Neuronal stem cell (in vitro differentiated cells): ENCODE data around the gene GALM.
A peak's percentile ranks its signal among the peaks of the same experiment; 100 is the strongest.

Experiments
- DNase-seq: peaks from one replicate; pipeline ENCODE4 v3.0.0-alpha.2; 2013; ENCODE audit warnings: low spot score
- H2AFZ ChIP-seq: one replicate; pipeline ENCODE4 v1.6.1; 2013; ENCODE audit warnings: mild to moderate bottlenecking, low read length, inconsistent platforms
- H2AK5ac ChIP-seq: 2 replicates; pipeline ENCODE4 v1.6.1; 2013; ENCODE audit warnings: low read depth, mild to moderate bottlenecking, inconsistent platforms, low read length, moderate library complexity, mixed read lengths
- H2BK120ac ChIP-seq: 2 replicates; pipeline ENCODE4 v1.6.1; 2013; ENCODE audit warnings: low read depth, mild to moderate bottlenecking, inconsistent platforms, low read length, moderate library complexity, mixed read lengths
- H2BK12ac ChIP-seq: one replicate; pipeline ENCODE4 v1.6.1; 2013; ENCODE audit warnings: low read length, inconsistent platforms
- H2BK15ac ChIP-seq: 2 replicates; pipeline ENCODE4 v1.6.1; 2013; ENCODE audit warnings: mild to moderate bottlenecking, low read length, inconsistent platforms, mixed read lengths
- H2BK5ac ChIP-seq: one replicate; pipeline ENCODE4 v1.6.1; 2013; ENCODE audit warnings: inconsistent platforms, mild to moderate bottlenecking, low read length, moderate library complexity
- H3K14ac ChIP-seq: one replicate; pipeline ENCODE4 v1.6.1; 2013; ENCODE audit warnings: low read length, inconsistent platforms
- H3K18ac ChIP-seq: 2 replicates; pipeline ENCODE4 v1.6.1; 2013; ENCODE audit warnings: low read length, inconsistent platforms
- H3K23ac ChIP-seq: 2 replicates; pipeline ENCODE4 v1.6.1; 2013; ENCODE audit warnings: low read depth, mild to moderate bottlenecking, mixed read lengths, low read length, inconsistent platforms; ENCODE audit not compliant: poor library complexity
- H3K27ac ChIP-seq: replicated peaks from 3 replicates; pipeline ENCODE4 v1.5.1; 2013; ENCODE audit warnings: low read length, inconsistent platforms
- H3K27me3 ChIP-seq, 3 experiments: 2 replicates each; pipeline ENCODE4 v1.6.1; 2013; ENCODE audit warnings: low read length in 3 of 3, mild to moderate bottlenecking in 2 of 3, inconsistent platforms in 1 of 3, low read depth in 1 of 3, mixed read lengths in 1 of 3, moderate library complexity in 1 of 3; ENCODE audit not compliant: control insufficient read depth in 3 of 3, insufficient read depth in 3 of 3
- H3K36me3 ChIP-seq, 2 donors: replicated peaks in 1 of 2; 2 replicates each; pipeline ENCODE4 v1.6.1; 2013; ENCODE audit warnings: low read length in 2 of 2; ENCODE audit not compliant: control insufficient read depth in 2 of 2, insufficient read depth in 2 of 2
- H3K4ac ChIP-seq: 2 replicates; pipeline ENCODE4 v1.6.1; 2013; ENCODE audit warnings: inconsistent platforms, mild to moderate bottlenecking, low read length, moderate library complexity
- H3K4me1 ChIP-seq, 2 donors: 1 replicate in 1 of 2; 2 replicates in 1 of 2; pipeline ENCODE4 v1.6.1; 2013; ENCODE audit warnings: low read length in 2 of 2, low read depth in 1 of 2; ENCODE audit not compliant: control insufficient read depth in 2 of 2, insufficient read depth in 1 of 2
- H3K4me2 ChIP-seq: one replicate; pipeline ENCODE4 v1.6.1; 2013; ENCODE audit warnings: mild to moderate bottlenecking, low read length, inconsistent platforms; ENCODE audit not compliant: insufficient read depth, poor library complexity, severe bottlenecking
- H3K4me3 ChIP-seq, 2 donors: 2 replicates each; pipeline ENCODE4 v1.5.1; 2013; ENCODE audit warnings: low read length in 2 of 2, mild to moderate bottlenecking in 2 of 2, inconsistent platforms in 1 of 2, moderate library complexity in 1 of 2
- H3K79me1 ChIP-seq: one replicate; pipeline ENCODE4 v1.6.1; 2013; ENCODE audit warnings: low read depth, mild to moderate bottlenecking, inconsistent platforms, low read length, moderate library complexity
- H3K9ac ChIP-seq: one replicate; pipeline ENCODE4 v1.6.1; 2013; ENCODE audit warnings: mild to moderate bottlenecking, low read depth, low read length, inconsistent platforms; ENCODE audit not compliant: poor library complexity
- H3K9me3 ChIP-seq, 2 donors: replicated peaks in 1 of 2; 2 replicates each; pipeline versions ENCODE3 to v1.6.1; 2013; ENCODE audit warnings: low read length in 2 of 2, mild to moderate bottlenecking in 2 of 2, inconsistent platforms in 1 of 2, low read depth in 1 of 2, mixed read lengths in 1 of 2, moderate library complexity in 1 of 2; ENCODE audit not compliant: control insufficient read depth in 2 of 2, insufficient read depth in 1 of 2
- H4K8ac ChIP-seq: one replicate; pipeline ENCODE4 v1.6.1; 2013; ENCODE audit warnings: low read depth, mild to moderate bottlenecking, inconsistent platforms, low read length, moderate library complexity
- H4K91ac ChIP-seq: one replicate; pipeline ENCODE4 v1.6.1; 2013; ENCODE audit warnings: low read length, low read depth, mild to moderate bottlenecking, inconsistent platforms; ENCODE audit not compliant: poor library complexity
- WGBS, 2 donors: extraction: QIAGEN DNeasy Blood & Tissue Kit; methylation state at CpG; one replicate each; pipeline ENCODE4 v1.1.7; 2013; ENCODE audit warnings: missing lambda C conversion rate in 2 of 2, mixed read lengths in 1 of 2; ENCODE audit not compliant: insufficient read length in 2 of 2, insufficient replicate concordance in 1 of 2; ENCODE audit errors: extremely low coverage in 2 of 2; 5-methylcytosine and 5-hydroxymethylcytosine counted together

The GALM gene

GRCh38 chr2:38690499-38691420 is 24.8 kb downstream of the GALM start:
- Histone ChIP-seq H2BK5ac (no peak overlapping the region), H2BK12ac (no peak overlapping the region), H2BK120ac (no peak overlapping the region), H3K4me2 (no peak overlapping the region), H3K9ac (no peak overlapping the region), H3K4me3 (no peak overlapping the region), H3K14ac (no peak overlapping the region), H3K79me1 (no peaks in the 10 kb centered on the region), H2BK15ac (no peak overlapping the region), H3K18ac (no peak overlapping the region), H3K23ac (no peak overlapping the region), H4K8ac (no peak overlapping the region), H2AFZ (no peak overlapping the region), H3K27me3 (no peaks in the 10 kb centered on the region), H3K4me1 (no peaks in the 10 kb centered on the region), H3K36me3 (peaks cover 0 to 13% of the 10 kb centered on the region in 2 donors), H3K9me3 (no peaks in the 10 kb centered on the region), H3K27ac (no peak overlapping the region), H4K91ac (no peak overlapping the region), H2AK5ac (no peak overlapping the region), H3K4ac (no peak overlapping the region)
- no CpG with 5 or more reads among the region's 8 CpGs for WGBS, 2 donors
- no peak for DNase-seq

- no peak overlapping the region for H3K4me2 ChIP-seq
- H3K79me1 ChIP-seq: no peaks in the 10 kb centered on the region
- H3K27me3 ChIP-seq: no peaks in the 10 kb centered on the region
- H4K91ac ChIP-seq: no peak overlapping the region
- H3K9me3 ChIP-seq: no peaks in the 10 kb centered on the region
- no peak overlapping the region for H3K14ac ChIP-seq
- H3K4me1 ChIP-seq: no peaks in the 10 kb centered on the region
- H2AFZ ChIP-seq: no peak overlapping the region
- H3K4ac ChIP-seq: no peak overlapping the region
- H2BK15ac ChIP-seq: no peak overlapping the region
- no peak overlapping the region for H3K23ac ChIP-seq
- H3K9ac ChIP-seq: no peak overlapping the region
- no peak overlapping the region for H2AK5ac ChIP-seq
- WGBS, 2 donors: no CpG with 5 or more reads among the region's 2 CpGs
- no peak for DNase-seq
- H2BK12ac ChIP-seq: no peak overlapping the region
- no peak overlapping the region for H3K4me3 ChIP-seq
- H4K8ac ChIP-seq: no peak overlapping the region
- H3K18ac ChIP-seq: no peak overlapping the region
- no peak overlapping the region for H3K27ac ChIP-seq
- H3K36me3 ChIP-seq: peaks cover 0 to 7% of the 10 kb centered on the region in 2 donors
- H2BK5ac ChIP-seq: no peak overlapping the region
- no peak overlapping the region for H2BK120ac ChIP-seq
These were observed 26.1 kb downstream of the GALM start for GRCh38 chr2:38691994-38692393.

- Histone ChIP-seq H2BK5ac (peak overlapping the region; percentile 5), H2BK15ac (no peak overlapping the region), H3K4me1 (no peaks in the 10 kb centered on the region), H3K9ac (no peak overlapping the region), H2AFZ (no peak overlapping the region), H3K36me3 (peaks cover 0 to 7% of the 10 kb centered on the region in 2 donors), H3K23ac (no peak overlapping the region), H3K79me1 (no peaks in the 10 kb centered on the region), H3K4ac (no peak overlapping the region), H3K18ac (no peak overlapping the region), H4K91ac (no peak overlapping the region), H3K27ac (no peak overlapping the region), H3K14ac (no peak overlapping the region), H3K4me2 (no peak overlapping the region), H2AK5ac (no peak overlapping the region), H2BK12ac (no peak overlapping the region), H3K4me3 (no peak overlapping the region), H3K27me3 (no peaks in the 10 kb centered on the region), H3K9me3 (no peaks in the 10 kb centered on the region), H4K8ac (no peak overlapping the region), H2BK120ac (no peak overlapping the region)
- DNase-seq: no peak
- no CpG with 5 or more reads among the region's 8 CpGs for WGBS, 2 donors
These were observed 26.9 kb downstream of the GALM start for GRCh38 chr2:38692636-38693318.

- no peak overlapping the region for H3K4ac ChIP-seq
- H3K27me3 ChIP-seq: no peaks in the 10 kb centered on the region
- WGBS, 2 donors: no CpG with 5 or more reads among the region's 8 CpGs
- H3K36me3 ChIP-seq: peaks cover 0 to 3% of the 10 kb centered on the region in 2 donors
- H4K8ac ChIP-seq: no peak overlapping the region
- no peak overlapping the region for H3K9ac ChIP-seq
- H2BK5ac ChIP-seq: no peak overlapping the region
- no peak overlapping the region for H3K4me2 ChIP-seq
- H2AFZ ChIP-seq: no peak overlapping the region
- no peaks in the 10 kb centered on the region for H3K4me1 ChIP-seq
- H3K4me3 ChIP-seq: no peak overlapping the region
- H3K79me1 ChIP-seq: no peaks in the 10 kb centered on the region
- no peak overlapping the region for H4K91ac ChIP-seq
- DNase-seq: no peak
- no peak overlapping the region for H2BK120ac ChIP-seq
- no peaks in the 10 kb centered on the region for H3K9me3 ChIP-seq
- H2BK15ac ChIP-seq: no peak overlapping the region
- no peak overlapping the region for H2AK5ac ChIP-seq
- H3K27ac ChIP-seq: no peak overlapping the region
- no peak overlapping the region for H3K14ac ChIP-seq
- no peak overlapping the region for H3K23ac ChIP-seq
- no peak overlapping the region for H2BK12ac ChIP-seq
- H3K18ac ChIP-seq: no peak overlapping the region
These were observed 31.4 kb downstream of the GALM start for GRCh38 chr2:38697116-38697840.
